ENCODE data around the gene C19orf25.

DNA sequence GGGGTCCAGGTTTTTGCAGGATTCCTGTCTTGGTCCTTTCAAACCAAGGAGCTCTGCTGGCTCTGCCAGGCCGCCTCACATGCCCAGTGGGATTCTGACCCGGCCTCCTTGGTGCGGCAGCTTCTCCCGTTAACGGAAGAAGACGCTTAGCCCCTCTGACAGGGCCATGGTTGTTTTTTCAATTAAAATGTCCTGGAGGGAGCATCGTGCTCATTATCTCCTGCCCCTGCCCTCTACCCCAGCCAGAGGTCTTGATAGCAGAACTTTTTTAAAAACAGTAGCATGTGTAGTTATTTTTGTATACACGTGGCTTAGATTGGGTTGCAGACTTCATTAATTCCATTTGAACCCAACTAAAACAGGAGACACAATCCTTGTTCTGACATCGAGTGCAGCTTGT lies 52.3 kb downstream of the C19orf25 start:
- TF ChIP-seq, protein P1, sequence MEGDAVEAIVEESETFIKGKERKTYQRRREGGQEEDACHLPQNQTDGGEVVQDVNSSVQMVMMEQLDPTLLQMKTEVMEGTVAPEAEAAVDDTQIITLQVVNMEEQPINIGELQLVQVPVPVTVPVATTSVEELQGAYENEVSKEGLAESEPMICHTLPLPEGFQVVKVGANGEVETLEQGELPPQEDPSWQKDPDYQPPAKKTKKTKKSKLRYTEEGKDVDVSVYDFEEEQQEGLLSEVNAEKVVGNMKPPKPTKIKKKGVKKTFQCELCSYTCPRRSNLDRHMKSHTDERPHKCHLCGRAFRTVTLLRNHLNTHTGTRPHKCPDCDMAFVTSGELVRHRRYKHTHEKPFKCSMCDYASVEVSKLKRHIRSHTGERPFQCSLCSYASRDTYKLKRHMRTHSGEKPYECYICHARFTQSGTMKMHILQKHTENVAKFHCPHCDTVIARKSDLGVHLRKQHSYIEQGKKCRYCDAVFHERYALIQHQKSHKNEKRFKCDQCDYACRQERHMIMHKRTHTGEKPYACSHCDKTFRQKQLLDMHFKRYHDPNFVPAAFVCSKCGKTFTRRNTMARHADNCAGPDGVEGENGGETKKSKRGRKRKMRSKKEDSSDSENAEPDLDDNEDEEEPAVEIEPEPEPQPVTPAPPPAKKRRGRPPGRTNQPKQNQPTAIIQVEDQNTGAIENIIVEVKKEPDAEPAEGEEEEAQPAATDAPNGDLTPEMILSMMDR (IDR thresholded peaks at IDR 0.05), result no peak
- no peak for TF ChIP-seq POLR2A (IDR thresholded peaks at IDR 0.05)

Measured in right lobe of liver (tissue), 4 donors.